NCI-H187 treated with DMSO at 0.1 percent for 48 hours (cell line): ENCODE data around the gene DGCR2.
"Not testable (repeated sequence)": the region's sequence is repeated elsewhere in the genome, so short reads cannot be mapped to it uniquely, and the experiment has no call there.

Experiments
- DNase-seq: peaks from one replicate; lab custom pipeline; 2025; lab: John Stamatoyannopoulos, UW

Gene DGCR2

GRCh38 chr22:19109198-19110063 is 12.8 kb downstream of the DGCR2 start:
- DNase-seq, result no peak

DNA sequence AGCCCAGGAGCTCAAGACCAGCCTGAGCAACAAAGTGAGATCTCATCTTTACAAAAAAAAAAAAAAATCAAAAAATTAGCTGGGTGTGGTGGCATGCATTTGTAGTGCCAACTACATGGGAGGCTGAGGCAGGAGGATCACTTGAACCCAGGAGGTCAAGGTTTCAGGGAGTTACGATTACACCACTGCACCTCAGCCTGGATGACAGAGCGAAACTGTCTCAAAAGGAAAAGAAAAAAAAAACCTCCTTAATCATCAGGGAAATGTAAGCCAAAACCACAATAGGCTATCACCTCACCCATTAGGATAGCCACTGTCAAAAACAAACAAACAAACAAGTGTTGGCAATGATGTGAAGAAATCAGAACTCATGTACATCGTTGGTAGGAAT is 13.4 kb downstream of the DGCR2 start:
- no peak for DNase-seq

DNA sequence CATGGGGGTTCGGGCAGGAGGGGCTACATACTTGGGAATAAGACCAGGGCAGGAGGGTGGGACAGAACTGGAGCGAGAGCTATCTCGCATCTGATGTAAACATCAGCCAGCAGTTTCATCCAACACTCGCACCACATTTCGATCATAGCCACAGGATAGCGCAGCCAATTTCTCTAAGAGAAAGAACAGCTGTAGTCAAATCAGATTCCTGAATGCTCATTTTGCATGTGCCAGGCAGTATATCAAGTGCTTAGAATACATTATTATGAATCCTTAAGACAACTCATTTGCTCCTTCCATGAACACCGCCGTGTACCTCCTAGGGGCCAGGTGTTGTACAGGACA is 14.5 kb downstream of the DGCR2 start:
- DNase-seq, result peak; percentile 23

DNA sequence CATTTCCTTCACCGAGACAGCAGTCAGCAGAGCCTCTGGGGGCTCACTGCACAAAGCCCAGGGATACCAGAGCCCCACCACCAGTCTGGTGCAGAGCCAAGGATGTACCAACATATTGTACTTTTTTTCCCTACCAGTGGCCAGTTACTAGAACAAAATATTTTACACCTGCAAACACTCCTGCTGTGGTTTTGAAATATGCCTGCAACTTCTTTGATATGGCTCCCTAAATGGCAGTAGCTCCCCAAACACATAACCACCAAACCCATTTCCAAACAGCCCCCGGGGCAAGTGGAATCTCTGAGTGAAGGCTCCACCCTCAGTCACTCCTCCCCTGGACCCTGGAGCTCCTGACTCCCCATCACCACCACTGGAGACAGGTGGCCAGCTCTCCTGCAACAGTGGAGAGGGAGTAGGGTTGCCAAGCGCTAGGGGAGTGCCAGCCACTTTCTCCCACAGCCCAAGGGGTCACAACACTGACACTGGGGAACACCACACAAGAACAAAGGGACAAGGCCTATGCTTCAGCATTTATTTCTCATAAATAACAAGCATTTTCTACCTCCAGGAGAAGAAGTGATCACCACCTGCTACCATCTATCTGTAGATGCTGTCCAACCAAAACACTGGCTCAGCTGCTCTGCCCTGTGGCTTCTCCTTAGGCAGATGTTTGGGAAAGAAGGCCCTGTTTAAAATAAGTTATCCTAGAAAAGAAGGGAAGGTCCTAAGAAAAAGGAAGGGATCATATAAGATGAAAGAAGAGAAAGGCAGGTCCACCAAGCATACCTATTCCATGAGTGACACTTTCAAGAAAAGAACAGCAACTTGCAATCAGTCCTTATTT is 15.1 kb downstream of the DGCR2 start:
- no peak for DNase-seq

- DNase-seq, result no peak
Observed at GRCh38 chr22:19105867-19106802, 16.1 kb downstream of the DGCR2 start.

- DNase-seq, result no peak
Observed at GRCh38 chr22:19105456-19105855, 16.8 kb downstream of the DGCR2 start.

DNA sequence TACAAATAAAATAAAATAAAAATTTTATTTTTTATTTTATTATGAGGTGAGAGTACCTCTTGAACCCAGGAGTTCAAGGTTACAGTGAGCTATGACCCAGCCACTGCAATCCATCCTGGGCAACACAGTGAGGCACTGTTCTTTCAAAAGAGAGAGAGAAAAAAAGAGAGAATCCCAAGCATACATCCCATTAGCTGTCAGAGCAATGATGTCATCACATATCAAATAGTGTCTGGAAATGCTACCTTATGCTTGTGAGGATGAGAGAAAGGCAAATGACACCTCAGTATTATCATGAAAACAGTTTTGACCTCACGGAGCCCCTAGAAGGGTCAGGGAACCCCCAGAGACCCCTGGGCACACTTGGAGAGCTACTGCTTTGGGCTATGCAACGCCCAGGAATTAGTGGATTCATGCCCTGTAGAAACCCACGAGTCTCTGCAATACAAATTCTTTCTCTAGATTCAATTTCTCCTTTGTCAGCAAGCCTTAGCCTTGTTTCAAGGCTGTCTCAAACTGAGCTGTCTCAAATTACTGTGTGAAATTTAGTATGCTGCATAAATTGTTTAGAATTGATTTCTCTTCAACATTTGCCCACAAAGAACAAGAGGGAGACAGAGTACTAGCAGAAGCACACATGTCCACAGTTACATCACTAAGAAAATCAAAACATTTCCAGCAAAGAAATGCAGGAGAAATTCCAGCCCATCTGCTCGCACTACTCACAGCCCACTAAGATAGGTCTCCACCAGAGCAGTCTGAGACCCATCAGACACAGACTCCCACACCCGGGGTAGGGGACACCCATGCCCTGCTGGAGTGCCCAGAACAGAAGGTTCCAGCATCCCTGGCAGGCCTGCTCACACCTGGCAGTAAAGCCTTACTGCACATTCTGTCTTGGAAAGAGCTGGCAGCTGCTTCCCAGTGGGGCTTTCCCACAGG is 18.1 kb downstream of the DGCR2 start:
- no peak for DNase-seq

- no peak for DNase-seq
Observed at GRCh38 chr22:19098157-19098556, 24.1 kb downstream of the DGCR2 start.

GRCh38 chr22:19097518-19097917 is 24.7 kb downstream of the DGCR2 start:
- no peak for DNase-seq

- DNase-seq, result no peak
Observed at GRCh38 chr22:19096555-19096954, 25.7 kb downstream of the DGCR2 start.

DNA sequence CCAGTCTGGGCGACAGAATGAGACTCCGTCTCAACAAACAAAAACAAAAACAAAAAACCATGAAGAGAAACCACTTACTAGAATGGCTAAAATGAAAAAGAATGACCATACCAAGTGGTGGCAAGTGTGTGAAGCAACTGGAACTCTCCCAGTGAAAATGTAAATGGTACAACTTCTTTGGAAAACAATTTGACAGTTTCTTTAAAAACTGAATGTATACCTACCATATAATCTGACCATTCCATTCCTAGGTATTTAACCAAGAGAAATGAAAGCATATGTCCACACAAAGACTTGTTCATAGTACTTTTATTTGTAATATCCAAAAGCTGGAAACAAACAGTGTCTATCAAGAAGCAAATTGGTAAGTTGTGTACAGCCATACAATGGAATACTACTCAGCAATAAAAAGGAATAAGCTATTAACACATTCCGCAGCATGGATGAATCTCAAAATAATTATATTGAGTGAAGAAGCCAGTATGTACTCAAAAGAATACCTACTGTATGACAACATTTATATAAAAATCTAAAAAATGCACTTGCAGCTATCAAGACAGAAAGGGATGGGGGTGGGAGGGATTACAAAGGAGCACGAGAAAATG is 27.7 kb downstream of the DGCR2 start:
- no peak for DNase-seq

DNA sequence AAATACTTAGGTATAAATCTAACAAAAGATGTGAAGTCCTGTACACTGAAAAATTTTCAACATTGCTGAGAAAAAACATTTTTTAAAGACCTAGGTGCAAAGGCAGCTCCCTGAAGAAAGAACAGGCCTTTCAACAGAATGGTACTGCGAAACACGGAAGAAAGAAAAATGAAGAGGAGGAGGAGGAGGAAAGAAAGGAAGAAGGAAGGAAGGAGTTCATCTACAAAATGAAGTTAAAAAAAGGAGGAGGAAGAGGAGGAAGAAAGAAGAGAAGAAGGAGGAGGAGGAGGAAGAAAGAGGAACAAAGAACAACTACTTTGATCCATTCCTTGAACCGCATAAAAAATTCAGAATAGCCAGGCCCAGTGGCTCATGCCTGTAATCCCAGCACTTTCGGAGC is 29.5 kb downstream of the DGCR2 start:
- no peak for DNase-seq

DNA sequence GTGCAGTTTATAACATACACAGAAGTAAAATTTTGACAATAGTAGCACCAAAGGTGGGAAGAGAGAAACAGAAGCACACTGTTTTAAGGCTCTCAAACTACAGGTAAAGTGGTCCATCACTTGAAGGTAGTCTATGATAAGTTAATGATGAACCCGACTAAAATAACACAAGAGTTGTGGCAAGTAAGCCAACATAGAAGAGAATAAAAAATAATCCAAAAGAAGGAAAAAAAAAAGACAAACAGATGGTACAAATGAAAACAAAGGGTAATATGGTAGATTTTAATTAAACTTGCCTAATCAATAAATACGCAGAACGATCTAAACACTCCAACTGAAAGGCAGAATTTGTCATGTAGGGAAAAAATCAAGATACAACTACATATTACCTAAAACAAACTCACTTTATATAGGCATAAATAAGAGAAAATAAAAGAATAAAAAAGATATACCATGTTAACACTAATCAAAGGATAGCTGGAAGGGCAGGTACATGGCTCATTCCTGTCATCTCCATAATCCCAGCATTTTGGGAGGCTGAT is 31.6 kb downstream of the DGCR2 start:
- DNase-seq, result no peak

DNA sequence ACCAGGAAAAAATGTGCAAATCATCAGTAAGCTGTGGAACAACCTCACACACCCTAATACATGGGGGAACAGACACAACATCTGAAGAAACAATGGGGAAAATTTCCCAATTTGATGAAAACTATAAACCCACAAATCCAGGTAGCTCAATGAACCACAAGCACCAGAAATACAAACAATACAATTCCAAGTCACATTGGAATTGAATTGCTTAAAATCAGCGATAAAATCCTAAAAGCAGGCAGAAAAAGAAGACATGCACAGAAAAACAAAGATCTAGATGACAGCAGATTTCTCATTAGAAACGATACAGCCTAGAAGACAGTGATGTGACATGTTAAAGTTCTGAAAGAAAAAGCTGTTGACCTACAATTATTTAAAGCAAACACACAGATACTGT is 32.0 kb downstream of the DGCR2 start:
- DNase-seq, result no peak

- no peak for DNase-seq
Observed at GRCh38 chr22:19088866-19089595, 33.2 kb downstream of the DGCR2 start.

GRCh38 chr22:19086896-19087295 is 35.3 kb downstream of the DGCR2 start:
- DNase-seq, result no peak

DNA sequence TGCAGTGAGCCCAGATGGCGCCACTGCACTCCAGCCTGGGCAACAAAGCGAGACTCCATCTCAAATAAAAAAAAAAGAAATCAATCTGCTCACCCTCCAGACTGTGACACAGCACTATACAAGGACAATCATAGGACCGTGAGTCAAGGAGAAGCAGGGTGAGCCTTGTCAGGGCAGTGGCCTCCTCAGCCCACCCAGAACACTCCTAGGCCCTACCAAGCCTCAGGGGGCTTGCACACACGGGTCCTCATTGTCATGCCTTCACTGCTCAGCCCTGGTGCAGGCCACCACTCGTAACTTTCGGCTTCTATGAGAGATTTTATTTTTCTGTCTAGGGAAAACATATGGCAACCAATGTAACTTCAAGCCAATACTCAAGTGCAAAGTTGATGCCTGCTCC is 35.8 kb downstream of the DGCR2 start:
- DNase-seq, result no peak

- no peak for DNase-seq
Observed at GRCh38 chr22:19085233-19085718, 36.9 kb downstream of the DGCR2 start.

DNA sequence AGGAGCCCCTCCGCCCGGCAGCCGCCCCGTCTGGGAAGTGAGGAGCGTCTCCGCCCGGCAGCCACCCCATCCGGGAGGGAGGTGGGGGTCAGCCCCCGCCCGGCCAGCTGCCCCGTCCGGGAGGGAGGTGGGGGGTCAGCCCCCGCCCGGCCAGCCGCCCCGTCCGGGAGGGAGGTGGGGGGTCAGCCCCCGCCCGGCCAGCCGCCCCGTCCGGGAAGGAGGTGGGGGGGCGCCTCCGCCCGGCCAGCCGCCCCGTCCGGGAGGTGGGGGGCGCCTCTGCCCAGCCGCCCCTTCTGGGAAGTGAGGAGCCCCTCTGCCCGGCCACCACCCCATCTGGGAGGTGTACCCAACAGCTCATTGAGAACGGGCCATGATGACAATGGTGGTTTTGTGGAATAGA is 37.6 kb downstream of the DGCR2 start:
- not testable (repeated sequence) for DNase-seq
